ENCODE results near the gene LDB1.

The LDB1 gene

DNA sequence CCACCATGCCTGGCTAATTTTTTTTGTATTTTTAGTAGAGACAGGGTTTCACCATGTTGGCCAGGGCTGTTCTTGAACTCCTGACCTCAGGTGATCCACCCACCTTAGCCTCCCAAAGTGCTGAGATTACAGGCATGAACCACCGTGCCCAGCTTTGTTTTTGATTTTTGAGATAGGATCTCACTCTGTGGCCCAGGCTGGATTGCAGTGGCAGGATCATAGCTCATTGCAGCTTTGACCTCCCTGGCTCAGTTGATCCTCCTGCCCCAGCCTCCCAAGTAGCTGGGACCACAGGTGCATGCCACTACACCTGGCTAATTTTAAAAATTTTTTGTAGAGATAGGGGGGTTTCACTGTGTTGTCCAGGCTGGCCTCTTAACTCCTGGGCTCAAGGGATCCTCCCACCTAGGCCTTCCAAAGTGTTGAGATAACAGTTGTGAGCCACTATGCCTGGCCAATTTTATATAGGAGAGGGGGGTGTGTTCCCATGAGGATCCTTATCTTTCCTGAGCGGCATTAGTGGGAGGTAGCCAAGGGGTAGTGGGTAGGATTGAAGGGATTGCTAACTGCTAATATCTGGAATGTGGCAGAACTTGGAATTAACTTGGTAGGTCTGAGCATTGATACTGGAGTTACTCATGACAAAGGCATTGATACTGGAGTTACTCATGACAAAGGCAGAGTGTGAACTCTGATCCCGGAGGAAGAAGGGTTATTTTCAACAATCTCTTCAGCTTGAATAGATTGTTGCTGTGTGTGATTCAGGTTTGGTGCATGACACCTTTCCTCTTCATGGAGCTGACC lies 31.0 kb upstream of the LDB1 start:
- H3K79me2 ChIP-seq (ENCODE audit: control insufficient read depth, insufficient read depth, low read length, unreplicated experiment): peaks cover 42% of the 10 kb centered on the region
- peak overlapping the region; percentile 98 for H3K27ac ChIP-seq (ENCODE audit: low read depth, low read length)
- no peak overlapping the region for H2AFZ ChIP-seq (ENCODE audit: low read length, unreplicated experiment)
- H3K4me3 ChIP-seq (ENCODE audit: low read depth, low read length): peak overlapping the region; percentile 64
- H3K27me3 ChIP-seq (ENCODE audit: insufficient read depth, low read length): no peaks in the 10 kb centered on the region
- peaks cover 25% of the 10 kb centered on the region; the same call in 1 of the 2 replicates for H3K36me3 ChIP-seq (ENCODE audit: insufficient read depth, low read length)
- peaks cover 20% of the 10 kb centered on the region for H3K4me1 ChIP-seq (ENCODE audit: control insufficient read depth, insufficient read depth, low read length, unreplicated experiment)

DNA sequence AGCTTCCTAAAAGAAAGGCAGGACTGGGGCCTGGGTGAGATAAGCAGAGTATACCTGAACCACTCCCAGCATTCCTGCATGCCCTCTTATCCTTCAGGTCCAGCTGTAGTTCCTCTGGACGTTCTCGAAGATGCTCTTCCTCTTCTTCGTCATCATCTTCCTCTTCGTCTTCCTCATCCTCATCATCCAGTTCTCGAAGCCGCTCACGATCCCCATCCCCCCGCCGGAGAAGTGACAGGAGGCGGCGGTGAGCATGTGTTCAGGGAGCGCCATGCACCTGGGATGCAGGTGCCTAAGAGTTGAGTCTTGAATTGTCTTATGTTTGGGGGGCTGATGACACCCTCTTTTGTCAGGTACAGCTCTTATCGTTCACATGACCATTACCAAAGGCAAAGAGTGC lies 28.1 kb upstream of the LDB1 start:
- Histone ChIP-seq H3K4me1 (ENCODE audit: control insufficient read depth, insufficient read depth, low read length, unreplicated experiment) (peaks cover 15% of the 10 kb centered on the region), H3K27ac (ENCODE audit: low read depth, low read length) (no peak overlapping the region), H3K27me3 (ENCODE audit: insufficient read depth, low read length) (no peaks in the 10 kb centered on the region), H2AFZ (ENCODE audit: low read length, unreplicated experiment) (no peak overlapping the region), H3K36me3 (ENCODE audit: insufficient read depth, low read length) (peaks cover 35% of the 10 kb centered on the region; the same call in 1 of the 2 replicates), H3K4me3 (ENCODE audit: low read depth, low read length) (no peak overlapping the region), H3K79me2 (ENCODE audit: control insufficient read depth, insufficient read depth, low read length, unreplicated experiment) (peaks cover 21% of the 10 kb centered on the region)

DNA sequence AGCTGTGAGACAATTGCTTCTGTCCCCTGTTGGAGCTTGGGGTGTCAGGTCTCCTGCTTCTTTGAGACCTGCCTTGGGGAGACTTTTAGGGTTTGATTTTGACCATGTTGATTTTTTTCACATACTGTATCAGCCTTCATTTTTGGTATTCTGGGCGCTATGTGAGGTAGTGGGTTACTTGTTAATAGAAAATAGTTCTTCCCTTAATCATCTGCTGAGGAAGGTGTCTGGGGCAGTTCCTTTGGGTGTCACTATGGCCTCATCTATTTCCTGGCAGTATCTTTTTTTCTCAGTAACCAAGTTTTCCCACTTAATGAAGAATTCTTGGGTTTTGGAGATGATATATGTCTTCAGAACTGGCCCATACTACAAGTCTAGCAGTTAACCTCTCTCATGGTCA lies 27.4 kb upstream of the LDB1 start:
- peaks cover 40% of the 10 kb centered on the region; the same call in 1 of the 2 replicates for H3K36me3 ChIP-seq (ENCODE audit: insufficient read depth, low read length)
- H3K27me3 ChIP-seq (ENCODE audit: insufficient read depth, low read length): no peaks in the 10 kb centered on the region
- H3K4me3 ChIP-seq (ENCODE audit: low read depth, low read length): no peak overlapping the region
- H2AFZ ChIP-seq (ENCODE audit: low read length, unreplicated experiment): no peak overlapping the region
- H3K4me1 ChIP-seq (ENCODE audit: control insufficient read depth, insufficient read depth, low read length, unreplicated experiment): peaks cover 13% of the 10 kb centered on the region
- H3K79me2 ChIP-seq (ENCODE audit: control insufficient read depth, insufficient read depth, low read length, unreplicated experiment): peaks cover 19% of the 10 kb centered on the region
- H3K27ac ChIP-seq (ENCODE audit: low read depth, low read length): no peak overlapping the region

DNA sequence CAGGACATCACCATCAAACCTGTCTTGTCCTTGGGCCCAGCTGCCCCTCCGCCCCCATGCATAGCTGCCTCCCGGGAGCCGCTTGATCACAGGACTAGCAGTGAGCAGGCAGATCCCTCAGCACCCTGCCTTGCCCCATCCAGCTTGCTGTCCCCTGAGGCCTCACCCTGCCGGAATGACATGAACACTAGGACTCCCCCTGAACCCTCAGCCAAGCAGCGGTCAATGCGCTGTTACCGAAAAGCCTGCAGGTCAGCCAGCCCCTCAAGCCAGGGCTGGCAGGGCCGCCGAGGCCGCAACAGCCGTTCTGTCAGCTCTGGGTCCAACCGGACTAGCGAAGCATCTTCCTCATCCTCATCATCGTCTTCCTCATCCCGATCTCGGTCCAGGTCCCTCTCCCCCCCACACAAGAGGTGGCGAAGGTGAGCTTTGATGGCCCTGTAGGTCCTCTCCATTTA lies 26.8 kb upstream of the LDB1 start:
- H3K4me1 ChIP-seq (ENCODE audit: control insufficient read depth, insufficient read depth, low read length, unreplicated experiment): peaks cover 13% of the 10 kb centered on the region
- no peak overlapping the region for H3K4me3 ChIP-seq (ENCODE audit: low read depth, low read length)
- peaks cover 16% of the 10 kb centered on the region for H3K79me2 ChIP-seq (ENCODE audit: control insufficient read depth, insufficient read depth, low read length, unreplicated experiment)
- no peaks in the 10 kb centered on the region for H3K27me3 ChIP-seq (ENCODE audit: insufficient read depth, low read length)
- no peak overlapping the region for H2AFZ ChIP-seq (ENCODE audit: low read length, unreplicated experiment)
- H3K27ac ChIP-seq (ENCODE audit: low read depth, low read length): no peak overlapping the region
- peaks cover 41% of the 10 kb centered on the region; the same call in 1 of the 2 replicates for H3K36me3 ChIP-seq (ENCODE audit: insufficient read depth, low read length)

DNA sequence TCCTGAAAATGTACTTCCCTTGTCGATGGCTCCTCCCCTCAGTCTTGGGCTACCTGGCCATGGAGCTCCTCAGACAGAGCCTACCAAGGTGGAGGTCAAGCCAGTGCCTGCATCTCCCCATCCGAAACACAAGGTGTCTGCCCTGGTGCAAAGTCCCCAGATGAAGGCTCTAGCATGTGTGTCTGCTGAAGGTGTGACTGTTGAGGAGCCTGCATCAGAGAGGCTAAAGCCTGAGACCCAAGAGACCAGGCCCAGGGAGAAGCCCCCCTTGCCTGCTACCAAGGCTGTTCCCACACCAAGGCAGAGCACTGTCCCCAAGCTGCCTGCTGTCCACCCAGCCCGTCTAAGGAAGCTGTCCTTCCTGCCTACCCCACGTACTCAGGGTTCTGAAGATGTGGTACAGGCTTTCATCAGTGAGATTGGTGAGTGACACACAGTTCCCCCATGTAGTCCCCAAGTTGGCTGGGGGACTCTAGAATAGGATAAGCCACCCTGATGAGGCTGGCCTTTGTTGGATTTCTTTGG lies 21.5 kb upstream of the LDB1 start:
- Histone ChIP-seq H3K4me1 (ENCODE audit: control insufficient read depth, insufficient read depth, low read length, unreplicated experiment) (no peaks in the 10 kb centered on the region), H3K27me3 (ENCODE audit: insufficient read depth, low read length) (no peaks in the 10 kb centered on the region), H3K79me2 (ENCODE audit: control insufficient read depth, insufficient read depth, low read length, unreplicated experiment) (peaks cover 62% of the 10 kb centered on the region), H2AFZ (ENCODE audit: low read length, unreplicated experiment) (no peak overlapping the region), H3K27ac (ENCODE audit: low read depth, low read length) (no peak overlapping the region), H3K36me3 (ENCODE audit: insufficient read depth, low read length) (peaks cover 50% of the 10 kb centered on the region), H3K4me3 (ENCODE audit: low read depth, low read length) (no peak overlapping the region)

DNA sequence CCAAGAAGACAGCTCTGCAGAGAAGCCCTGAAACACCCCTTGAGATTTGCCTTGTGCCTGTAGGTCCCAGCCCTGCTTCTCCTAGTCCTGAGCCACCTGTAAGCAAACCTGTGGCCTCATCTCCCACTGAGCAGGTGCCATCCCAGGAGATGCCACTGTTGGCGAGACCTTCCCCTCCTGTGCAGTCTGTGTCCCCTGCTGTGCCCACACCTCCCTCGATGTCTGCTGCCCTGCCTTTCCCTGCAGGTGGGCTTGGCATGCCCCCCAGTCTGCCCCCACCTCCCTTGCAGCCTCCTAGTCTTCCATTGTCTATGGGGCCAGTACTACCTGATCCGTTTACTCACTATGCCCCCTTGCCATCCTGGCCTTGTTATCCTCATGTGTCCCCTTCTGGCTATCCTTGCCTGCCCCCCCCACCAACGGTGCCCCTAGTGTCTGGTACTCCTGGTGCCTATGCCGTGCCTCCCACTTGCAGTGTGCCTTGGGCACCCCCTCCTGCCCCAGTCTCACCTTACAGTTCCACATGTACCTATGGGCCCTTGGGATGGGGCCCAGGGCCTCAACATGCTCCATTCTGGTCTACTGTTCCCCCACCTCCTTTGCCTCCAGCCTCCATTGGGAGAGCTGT lies 20.9 kb upstream of the LDB1 start:
- peaks cover 50% of the 10 kb centered on the region for H3K36me3 ChIP-seq (ENCODE audit: insufficient read depth, low read length)
- no peak overlapping the region for H3K4me3 ChIP-seq (ENCODE audit: low read depth, low read length)
- H2AFZ ChIP-seq (ENCODE audit: low read length, unreplicated experiment): no peak overlapping the region
- H3K4me1 ChIP-seq (ENCODE audit: control insufficient read depth, insufficient read depth, low read length, unreplicated experiment): peaks cover 3% of the 10 kb centered on the region
- peaks cover 68% of the 10 kb centered on the region for H3K79me2 ChIP-seq (ENCODE audit: control insufficient read depth, insufficient read depth, low read length, unreplicated experiment)
- H3K27ac ChIP-seq (ENCODE audit: low read depth, low read length): no peak overlapping the region
- H3K27me3 ChIP-seq (ENCODE audit: insufficient read depth, low read length): no peaks in the 10 kb centered on the region

DNA sequence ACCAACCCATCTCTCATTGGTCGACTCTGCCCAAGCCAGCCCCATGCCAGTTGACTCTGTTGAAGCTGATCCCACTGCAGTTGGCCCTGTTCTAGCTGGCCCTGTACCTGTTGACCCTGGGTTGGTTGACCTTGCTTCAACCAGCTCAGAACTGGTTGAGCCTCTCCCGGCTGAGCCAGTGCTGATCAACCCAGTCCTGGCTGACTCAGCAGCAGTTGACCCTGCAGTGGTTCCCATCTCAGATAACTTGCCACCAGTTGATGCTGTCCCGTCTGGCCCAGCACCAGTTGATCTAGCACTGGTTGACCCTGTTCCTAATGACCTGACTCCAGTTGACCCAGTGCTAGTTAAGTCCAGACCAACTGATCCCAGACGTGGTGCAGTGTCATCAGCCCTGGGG lies 20.1 kb upstream of the LDB1 start:
- H3K79me2 ChIP-seq (ENCODE audit: control insufficient read depth, insufficient read depth, low read length, unreplicated experiment): peaks cover 76% of the 10 kb centered on the region
- no peak overlapping the region for H2AFZ ChIP-seq (ENCODE audit: low read length, unreplicated experiment)
- no peak overlapping the region for H3K4me3 ChIP-seq (ENCODE audit: low read depth, low read length)
- H3K27me3 ChIP-seq (ENCODE audit: insufficient read depth, low read length): no peaks in the 10 kb centered on the region
- H3K27ac ChIP-seq (ENCODE audit: low read depth, low read length): no peak overlapping the region
- H3K36me3 ChIP-seq (ENCODE audit: insufficient read depth, low read length): peaks cover 54% of the 10 kb centered on the region
- peaks cover 10% of the 10 kb centered on the region for H3K4me1 ChIP-seq (ENCODE audit: control insufficient read depth, insufficient read depth, low read length, unreplicated experiment)

DNA sequence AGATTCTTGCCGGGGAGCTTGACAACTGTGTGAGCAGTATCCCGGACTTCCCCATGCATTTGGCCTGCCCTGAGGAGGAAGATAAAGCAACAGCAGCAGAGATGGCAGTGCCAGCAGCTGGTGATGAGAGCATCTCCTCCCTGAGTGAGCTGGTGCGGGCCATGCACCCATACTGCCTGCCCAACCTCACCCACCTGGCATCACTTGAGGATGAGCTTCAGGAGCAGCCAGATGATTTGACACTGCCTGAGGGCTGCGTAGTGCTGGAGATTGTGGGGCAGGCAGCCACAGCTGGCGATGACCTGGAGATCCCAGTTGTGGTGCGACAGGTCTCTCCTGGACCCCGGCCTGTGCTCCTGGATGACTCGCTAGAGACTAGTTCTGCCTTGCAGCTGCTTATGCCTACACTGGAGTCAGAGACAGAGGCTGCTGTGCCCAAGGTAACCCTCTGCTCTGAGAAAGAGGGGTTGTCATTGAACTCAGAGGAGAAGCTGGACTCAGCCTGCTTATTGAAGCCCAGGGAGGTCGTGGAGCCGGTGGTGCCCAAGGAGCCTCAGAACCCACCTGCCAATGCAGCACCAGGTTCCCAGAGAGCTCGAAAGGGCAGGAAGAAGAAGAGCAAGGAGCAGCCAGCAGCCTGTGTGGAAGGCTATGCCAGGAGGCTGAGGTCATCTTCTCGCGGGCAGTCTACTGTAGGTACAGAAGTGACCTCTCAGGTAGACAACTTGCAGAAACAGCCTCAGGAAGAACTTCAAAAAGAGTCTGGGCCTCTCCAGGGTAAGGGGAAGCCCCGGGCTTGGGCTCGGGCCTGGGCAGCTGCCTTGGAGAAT lies 19.3 kb upstream of the LDB1 start:
- Histone ChIP-seq H3K79me2 (ENCODE audit: control insufficient read depth, insufficient read depth, low read length, unreplicated experiment) (peaks cover 78% of the 10 kb centered on the region), H3K36me3 (ENCODE audit: insufficient read depth, low read length) (peaks cover 51% of the 10 kb centered on the region), H3K4me3 (ENCODE audit: low read depth, low read length) (no peak overlapping the region), H3K27me3 (ENCODE audit: insufficient read depth, low read length) (no peaks in the 10 kb centered on the region), H2AFZ (ENCODE audit: low read length, unreplicated experiment) (no peak overlapping the region), H3K27ac (ENCODE audit: low read depth, low read length) (no peak overlapping the region), H3K4me1 (ENCODE audit: control insufficient read depth, insufficient read depth, low read length, unreplicated experiment) (peaks cover 17% of the 10 kb centered on the region)

DNA sequence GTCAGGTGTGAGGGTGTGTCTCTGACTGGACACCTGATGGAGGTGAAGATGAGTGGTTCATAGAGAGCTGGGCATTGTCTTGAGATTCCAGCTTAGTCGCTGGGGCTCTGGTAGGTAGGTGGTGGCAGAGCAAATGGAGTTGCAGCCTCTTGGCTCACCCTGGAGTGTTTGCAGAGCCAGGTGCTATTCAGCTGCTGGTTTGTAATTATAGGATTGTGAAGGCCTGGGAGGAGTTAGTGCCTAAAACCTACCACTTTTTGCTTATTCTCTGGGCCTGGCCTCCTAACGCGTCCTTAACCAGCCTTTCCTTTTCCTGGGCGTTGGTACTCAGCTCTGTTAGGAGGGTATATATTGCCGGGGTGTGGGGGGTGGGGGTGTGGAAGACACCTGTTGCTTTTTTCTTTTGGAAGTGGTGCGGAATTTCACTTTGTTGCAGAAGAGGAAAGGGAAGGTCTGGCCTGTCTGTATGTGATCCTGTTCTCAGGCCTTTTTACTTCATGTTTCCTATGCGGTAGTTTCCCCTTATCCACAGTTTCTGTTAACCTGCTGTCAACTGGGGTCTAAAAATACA lies 15.9 kb upstream of the LDB1 start:
- Histone ChIP-seq H2AFZ (ENCODE audit: low read length, unreplicated experiment) (no peak overlapping the region), H3K4me3 (ENCODE audit: low read depth, low read length) (no peak overlapping the region), H3K36me3 (ENCODE audit: insufficient read depth, low read length) (peaks cover 36% of the 10 kb centered on the region), H3K4me1 (ENCODE audit: control insufficient read depth, insufficient read depth, low read length, unreplicated experiment) (peaks cover 27% of the 10 kb centered on the region), H3K27ac (ENCODE audit: low read depth, low read length) (no peak overlapping the region), H3K79me2 (ENCODE audit: control insufficient read depth, insufficient read depth, low read length, unreplicated experiment) (peaks cover 81% of the 10 kb centered on the region), H3K27me3 (ENCODE audit: insufficient read depth, low read length) (no peaks in the 10 kb centered on the region)

DNA sequence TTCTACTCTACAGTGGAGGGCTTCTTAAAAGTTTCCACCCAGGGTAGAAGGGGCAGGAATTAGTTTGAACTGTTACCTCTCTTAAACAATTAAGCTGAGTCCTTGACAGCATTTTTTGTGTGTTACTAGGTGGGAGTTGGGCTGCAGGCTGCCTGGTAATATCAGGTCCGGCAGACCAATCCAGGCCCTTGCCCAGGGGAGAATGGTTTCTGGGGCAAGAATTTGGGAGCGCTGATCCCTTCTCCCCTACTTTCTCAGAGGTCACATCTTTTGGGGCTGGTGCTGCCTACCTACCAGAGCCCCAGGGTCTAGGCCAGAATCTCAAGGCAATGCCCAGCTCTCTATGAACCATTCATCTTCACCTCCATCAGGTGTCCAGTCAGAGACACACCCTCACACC lies 14.2 kb upstream of the LDB1 start:
- H3K4me1 ChIP-seq (ENCODE audit: control insufficient read depth, insufficient read depth, low read length, unreplicated experiment): peaks cover 27% of the 10 kb centered on the region
- peaks cover 21% of the 10 kb centered on the region; the same call in 1 of the 2 replicates for H3K36me3 ChIP-seq (ENCODE audit: insufficient read depth, low read length)
- H3K27me3 ChIP-seq (ENCODE audit: insufficient read depth, low read length): no peaks in the 10 kb centered on the region
- peak overlapping the region; percentile 94 for H3K4me3 ChIP-seq (ENCODE audit: low read depth, low read length)
- H3K27ac ChIP-seq (ENCODE audit: low read depth, low read length): peak overlapping the region; percentile 85
- H2AFZ ChIP-seq (ENCODE audit: low read length, unreplicated experiment): no peak overlapping the region
- H3K79me2 ChIP-seq (ENCODE audit: control insufficient read depth, insufficient read depth, low read length, unreplicated experiment): peaks cover 65% of the 10 kb centered on the region
